GM04504 (cell line): ENCODE data around the gene IRF2BPL.

Experiments
- DNase-seq: peaks from one replicate; pipeline ENCODE4 v3.0.0-alpha.2; 2012; ENCODE audit warnings: low read depth

The IRF2BPL gene

DNA sequence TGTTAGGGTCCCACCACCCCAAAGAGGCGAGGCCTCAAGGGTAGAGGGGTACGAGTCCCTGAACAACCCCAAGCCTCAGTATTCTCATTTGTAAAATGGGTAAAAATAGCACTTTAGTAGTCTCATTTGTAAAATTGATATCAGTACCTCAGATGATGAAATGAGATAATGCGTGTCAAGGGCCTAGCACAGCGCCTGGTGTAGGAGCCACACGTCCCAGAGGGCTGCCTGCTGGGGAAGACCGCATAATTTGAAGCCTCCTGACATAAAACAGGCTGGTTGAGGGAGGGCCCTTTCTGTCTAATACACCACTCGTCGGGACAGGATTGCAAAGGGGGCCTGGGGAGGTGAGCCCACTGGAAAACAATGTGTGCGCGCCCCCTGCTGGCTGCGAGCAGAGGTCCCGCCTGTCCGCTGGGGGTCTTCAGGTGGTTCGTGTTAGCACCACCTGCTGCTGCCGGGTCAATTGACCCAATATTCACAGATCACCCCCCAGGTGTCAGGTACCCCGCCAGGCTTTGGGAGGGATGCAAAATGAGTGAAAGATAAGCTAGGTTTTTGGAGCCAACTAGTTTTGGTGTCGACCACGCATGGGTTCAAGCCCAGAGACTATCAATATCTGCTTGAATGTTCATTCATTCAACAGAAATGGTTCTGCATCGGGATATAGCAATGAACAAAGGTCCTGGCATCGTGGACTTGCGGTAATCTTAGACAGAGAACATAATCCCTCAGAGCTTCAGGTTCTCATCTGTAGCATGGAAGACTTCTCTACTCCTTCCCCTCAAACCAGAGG is 24.7 kb upstream of the IRF2BPL start:
- no peak for DNase-seq

DNA sequence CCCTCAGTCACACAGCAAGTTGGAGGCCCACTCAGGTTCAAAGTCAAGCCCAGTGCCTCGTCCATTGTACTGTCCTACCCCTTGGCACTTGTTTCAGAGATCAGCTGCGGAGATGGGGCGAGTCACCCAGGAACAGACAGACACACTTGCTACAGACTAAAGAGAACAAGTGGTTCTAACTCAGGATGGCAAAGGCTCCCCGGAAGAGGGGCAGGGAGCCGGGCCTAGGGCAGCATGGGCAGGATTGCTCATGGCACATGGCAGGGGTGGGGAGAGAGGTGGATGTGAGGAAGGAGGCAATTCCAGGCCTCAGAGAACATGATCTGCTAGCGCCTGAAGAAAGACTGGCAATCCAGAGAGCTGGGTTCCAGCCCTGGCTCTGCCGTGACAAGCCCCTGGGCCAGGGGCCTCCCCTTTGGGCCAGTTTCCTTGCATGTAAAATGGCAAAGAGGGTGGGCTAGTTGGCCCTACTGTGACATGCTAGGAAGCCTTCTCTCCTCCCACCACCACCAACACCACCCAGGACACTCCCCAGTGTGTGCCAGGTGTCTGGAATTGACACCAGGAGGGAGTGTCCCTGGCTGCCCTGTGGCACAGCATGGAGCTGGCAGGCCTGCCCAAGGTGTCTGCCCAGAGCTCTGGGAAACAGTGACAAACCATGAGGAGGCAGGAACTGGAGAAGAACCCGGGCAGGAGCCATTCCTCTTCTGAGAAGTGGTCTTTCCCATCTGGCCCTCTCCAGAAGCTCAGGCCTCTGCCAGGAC is 24.0 kb upstream of the IRF2BPL start:
- no peak for DNase-seq

DNA sequence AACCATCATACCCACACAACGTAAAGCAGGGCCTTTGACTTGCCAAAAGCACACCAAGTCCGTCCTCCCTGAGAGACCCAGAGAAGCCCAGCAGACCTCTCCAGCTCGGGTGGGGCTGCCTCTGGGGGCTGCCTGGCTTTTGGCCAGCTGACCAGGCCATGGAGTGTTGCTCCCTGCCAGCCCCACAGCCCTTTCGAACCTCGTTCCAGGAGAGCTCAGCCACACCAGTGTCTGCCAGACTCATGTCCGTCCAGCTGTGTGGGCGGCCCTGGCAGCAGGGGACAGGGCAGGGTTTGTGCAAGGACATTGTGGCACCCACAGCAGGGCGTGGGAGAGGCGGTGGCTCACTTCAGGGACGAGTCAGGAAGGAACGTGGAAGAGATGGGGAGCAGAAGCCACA is 22.6 kb upstream of the IRF2BPL start:
- no peak for DNase-seq

DNA sequence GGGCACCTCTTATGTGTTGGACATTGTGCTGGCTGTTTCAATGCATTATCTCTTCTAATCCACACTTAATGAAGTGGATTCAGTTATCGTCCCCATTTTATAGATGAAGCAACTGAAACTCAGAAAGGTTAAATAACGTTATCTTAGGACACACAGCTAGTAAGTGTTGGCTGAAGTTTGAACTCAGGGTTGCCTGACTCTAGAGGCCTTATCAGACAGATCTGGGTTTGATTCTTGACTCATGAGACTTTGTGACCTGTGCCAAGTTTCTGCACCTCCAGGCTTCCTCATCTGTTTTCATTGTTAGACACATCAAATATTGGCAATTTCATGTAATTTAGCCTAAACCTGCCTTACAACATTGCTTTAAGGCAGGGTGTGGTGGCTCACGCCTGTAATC is 18.2 kb upstream of the IRF2BPL start:
- no peak for DNase-seq

- DNase-seq = no peak
Measured at GRCh38 chr14:77045238-77046162, 17.0 kb upstream of the IRF2BPL start.

- peak; percentile 78 for DNase-seq
Measured at GRCh38 chr14:77044783-77045237, 16.3 kb upstream of the IRF2BPL start.

- no peak for DNase-seq
Measured at GRCh38 chr14:77043984-77044485, 15.5 kb upstream of the IRF2BPL start.

DNA sequence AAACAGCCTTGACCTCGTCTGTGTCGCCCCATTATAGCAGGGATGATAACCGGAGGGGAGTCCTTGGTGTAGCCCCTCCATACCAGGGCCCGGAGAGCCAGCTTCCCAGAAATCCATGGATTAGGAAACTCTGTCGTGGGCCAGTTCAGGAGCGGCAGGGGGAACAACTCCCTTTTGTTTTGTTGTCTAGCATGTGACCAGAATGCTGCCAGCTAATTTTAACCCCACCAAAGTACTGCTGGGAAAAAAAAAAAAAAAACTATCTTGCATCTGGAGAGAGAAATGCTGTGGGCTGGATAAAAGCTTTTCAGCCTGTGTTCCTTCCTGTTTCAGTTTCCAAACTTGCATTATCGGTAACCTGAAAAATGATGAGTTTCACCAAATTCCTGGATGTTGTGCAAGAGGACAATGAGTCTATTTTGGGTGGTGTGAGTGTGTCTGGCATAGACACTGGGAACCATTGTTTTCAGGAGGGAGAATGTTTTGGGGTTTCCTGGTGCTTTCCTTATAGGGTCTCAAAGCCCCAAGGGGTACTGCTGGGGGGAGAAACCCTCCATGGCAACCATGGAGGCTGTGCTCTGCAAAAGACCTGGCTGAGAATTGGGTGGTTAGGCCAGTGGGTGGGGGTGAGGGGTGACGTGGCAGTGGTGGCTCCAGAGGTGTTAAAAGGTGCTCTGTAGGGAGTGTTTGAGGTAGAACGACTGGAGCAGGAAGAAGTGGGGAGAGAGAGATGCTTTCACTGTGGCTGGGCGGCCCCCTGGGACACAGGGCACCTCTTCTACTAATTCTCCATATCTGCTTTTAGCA is 14.9 kb upstream of the IRF2BPL start:
- DNase-seq = peak; percentile 91

GRCh38 chr14:77041881-77042545 is 13.5 kb upstream of the IRF2BPL start:
- DNase-seq = peak; percentile 91

DNA sequence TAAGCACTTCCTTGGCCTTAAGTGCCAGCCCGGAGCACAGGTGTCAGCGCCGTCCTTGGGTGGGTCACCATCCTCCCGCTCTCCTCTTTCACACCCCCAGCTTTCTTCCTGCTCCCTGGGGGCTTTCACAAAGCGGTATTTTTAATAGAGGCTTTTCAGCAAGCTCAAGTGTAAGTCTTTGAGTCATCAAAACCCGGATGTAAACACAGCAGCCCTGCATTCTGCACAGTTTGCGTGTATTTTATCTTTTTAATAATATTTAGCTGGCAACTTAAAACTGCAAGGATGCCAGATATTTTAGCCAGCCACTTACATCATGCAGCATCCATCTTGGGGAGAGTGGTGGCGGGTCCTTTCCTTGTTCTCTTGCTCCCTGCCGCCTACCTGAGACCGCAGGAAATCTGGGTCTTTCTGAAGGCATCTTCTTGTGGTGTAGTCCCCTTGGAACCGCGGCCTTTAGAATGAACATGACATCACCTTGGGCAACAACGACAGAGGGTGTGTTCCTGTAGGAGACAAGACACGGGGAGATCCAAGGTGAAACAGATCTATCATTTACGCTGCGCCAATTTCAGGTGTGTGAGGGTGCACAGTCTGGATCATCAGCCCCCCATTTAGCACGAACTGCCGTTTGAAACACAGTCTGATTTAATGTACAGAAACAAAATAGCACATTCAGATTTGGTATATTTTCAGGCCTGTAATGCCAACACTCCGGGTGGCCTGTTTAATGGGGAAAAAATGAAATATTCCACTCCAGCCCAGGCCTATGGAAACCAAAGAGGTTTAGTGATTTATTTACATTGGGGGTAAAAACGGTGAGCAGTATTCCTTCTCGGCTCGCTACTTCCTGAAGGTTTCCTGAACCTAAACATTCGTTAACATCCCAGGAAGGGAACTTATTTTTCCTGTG is 12.5 kb upstream of the IRF2BPL start:
- no peak for DNase-seq

DNA sequence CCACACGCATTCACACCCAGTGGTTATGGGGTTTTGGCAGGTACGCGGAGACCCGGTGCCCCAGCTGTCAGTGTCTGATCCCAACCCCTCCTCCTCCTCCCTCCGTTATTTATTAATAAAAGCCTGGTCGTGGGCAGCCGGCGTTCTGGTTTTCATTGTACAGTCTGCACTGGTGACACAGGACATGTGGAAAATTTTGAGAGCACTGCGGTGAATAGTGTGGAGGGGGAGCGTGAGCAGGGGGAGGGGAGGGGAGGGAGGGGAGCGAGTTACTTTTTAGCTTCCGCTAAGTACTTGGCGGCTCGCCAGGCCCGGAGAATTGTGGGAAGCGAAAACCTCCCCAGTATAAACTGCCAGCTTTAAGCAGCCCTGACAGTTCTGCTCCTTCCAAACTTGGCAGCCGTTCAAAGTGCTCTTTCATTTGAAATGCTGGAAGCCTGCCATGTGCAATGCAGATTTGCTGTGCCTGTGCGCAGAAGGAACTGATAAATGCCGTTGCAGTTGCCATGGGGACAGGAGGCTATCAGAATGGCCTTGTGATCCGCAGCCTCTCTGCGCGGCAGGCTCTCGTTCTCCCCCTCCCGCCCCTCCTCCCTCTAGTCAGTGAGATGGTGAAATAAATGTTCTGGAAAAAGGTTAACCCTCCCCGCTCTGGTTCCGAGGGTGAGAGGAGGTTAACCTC is 11.7 kb upstream of the IRF2BPL start:
- DNase-seq = peak; percentile 96

DNA sequence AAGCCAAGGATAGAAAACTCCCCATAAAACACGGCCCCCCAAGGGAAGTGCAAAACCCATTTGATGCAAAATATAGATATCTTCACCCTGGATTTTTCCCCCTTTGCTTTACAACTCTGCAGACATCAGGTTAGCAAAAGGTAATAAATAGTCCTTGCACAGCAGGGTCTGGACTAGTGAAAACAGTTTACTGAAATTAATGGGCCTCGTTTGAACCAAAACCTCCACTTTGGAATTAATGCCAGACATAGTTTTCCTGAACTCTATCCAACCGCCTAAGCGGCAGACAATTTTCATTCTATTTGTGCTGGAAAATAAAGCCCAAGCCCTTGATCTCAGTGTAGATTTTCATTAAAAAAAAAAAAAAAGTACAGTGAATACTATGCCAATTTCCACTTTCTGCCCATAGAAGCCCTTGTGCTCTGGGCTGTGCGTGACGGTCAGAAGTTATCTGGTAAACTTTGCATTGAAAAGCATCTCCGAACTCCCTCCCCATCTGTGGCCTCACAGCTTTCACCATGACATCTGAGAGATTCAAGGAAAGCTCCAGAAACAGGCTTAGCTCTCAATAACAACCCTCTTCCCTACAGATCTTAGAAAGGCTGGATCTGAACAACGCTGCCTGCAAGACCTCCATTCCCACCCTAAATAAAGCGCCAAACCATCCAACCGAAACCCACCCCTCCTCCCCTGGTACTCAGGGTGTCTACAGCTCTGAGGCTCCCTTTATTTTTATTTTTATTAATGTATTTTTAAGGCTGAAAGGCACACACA is 11.0 kb upstream of the IRF2BPL start:
- no peak for DNase-seq

GRCh38 chr14:77037938-77038568 is 9.5 kb upstream of the IRF2BPL start:
- DNase-seq = no peak

DNA sequence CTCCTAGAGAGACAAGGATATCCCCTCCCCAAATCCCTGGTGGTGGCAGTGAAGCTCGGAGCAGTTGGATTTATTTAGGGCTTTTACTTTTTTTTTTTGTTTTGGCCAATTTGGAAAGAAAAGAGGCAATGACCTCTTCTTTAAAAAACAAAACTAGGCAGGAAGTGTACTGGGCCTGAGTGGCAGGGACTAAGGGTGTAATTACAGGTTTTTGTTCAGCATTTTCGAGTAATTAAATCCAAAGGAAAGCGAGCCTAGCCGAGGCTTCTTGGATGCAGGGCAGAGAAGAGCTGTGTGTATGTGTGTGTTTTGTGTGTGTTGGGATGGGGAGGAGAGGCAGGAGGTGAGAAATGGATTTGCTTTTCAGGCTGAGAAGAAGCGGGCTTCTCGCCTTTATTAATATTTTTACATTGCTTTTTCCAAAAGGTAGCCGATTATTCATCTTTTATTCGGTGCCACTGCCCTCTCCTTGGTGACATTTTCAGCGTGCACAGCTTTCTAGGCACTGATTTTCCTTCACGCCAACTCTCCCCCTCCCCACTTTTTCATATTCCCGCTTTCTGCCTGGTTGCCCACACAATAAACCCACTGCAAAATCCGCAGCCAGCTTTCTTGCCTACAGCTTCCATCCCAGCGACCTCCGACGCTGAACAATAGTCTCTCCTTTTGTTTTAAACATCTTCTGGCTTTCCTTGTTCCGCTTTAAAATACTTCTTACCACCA is 8.9 kb upstream of the IRF2BPL start:
- no peak for DNase-seq

DNA sequence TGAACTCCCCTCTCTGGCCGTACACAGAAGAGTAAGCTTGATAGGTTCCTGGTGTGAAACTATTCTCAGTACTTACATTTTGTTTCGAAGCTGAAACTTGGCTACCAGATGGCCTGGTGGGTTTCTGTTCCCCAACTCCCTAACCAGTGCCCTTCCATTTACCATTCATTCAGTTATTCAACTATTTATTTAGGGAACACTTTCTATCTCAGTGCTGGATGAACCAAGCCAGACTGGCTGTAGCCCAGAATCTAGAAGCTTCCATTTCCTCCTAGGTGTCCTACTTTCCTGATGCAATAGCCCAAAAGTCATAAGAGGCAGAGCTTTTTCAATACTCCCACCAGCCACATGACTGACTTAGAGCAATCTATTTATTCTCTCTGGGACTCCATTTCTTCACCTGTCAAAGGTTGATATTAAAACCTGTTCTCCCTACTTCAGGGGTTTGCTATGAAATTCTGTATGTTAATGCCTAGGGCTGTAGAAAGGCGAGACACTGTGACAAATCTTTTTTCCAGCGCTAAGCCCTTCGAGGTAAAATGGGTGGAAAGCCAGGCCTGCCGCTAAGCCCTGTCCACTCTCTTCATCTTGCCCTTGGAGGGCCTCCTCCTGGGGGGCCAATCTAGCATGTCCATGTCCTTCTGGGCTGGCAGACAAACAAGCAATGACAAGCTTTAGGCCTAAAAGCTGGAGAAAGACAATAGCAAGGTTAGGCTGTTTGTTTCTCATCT is 8.1 kb upstream of the IRF2BPL start:
- no peak for DNase-seq

DNA sequence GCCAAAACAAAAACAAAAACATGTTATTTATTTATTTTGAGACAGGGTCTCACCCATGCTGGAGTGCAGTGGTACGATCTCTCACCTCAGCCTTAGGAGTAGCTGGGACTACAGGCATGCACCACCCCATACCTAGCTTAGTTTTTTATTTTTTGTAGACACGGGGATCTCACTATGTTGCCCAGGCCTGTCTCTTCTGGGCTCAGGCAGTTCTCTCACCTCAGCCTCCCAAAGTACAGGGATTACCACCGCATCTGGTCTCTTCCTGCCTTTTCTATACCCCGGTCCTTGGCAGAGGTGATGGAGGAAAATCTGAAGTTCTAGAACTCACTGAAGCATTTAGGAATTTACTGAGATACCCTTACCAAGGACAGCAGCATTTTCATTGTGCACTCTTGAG is 6.8 kb upstream of the IRF2BPL start:
- no peak for DNase-seq
